Spleen (tissue), 11 donors: ENCODE measurements around the gene TTLL5. TPM values are rescaled to one million over a fixed set of nuclear protein-coding genes. Genes with fewer than 3 reads are reported as not detected.

Experiments used
- DNase-seq: peaks from one replicate; pipeline ENCODE4 v3.0.0-alpha.2; 2020
- H3K27ac ChIP-seq, 8 donors: fragments of 200-600 bp; sonication (generic) in 7 of 8; 1 replicate in 4 of 8; 2 replicates in 4 of 8; pipeline versions ENCODE4 v1.5.0 to v1.8.0; 2016 to 2021; ENCODE audit warnings: inconsistent platforms in 4 of 8, mild to moderate bottlenecking in 4 of 8, moderate library complexity in 1 of 8
- H3K27me3 ChIP-seq, 7 donors: fragments of 200-600 bp; sonication (generic) in 6 of 7; replicated peaks in 1 of 7; 1 replicate in 4 of 7; 2 replicates in 3 of 7; pipeline versions ENCODE4 v1.5.0 to v1.8.0; 2016 to 2021; ENCODE audit warnings: inconsistent platforms in 3 of 7, mild to moderate bottlenecking in 1 of 7
- H3K36me3 ChIP-seq, 6 donors: fragments of 200-600 bp; sonication (generic) in 5 of 6; 1 replicate in 4 of 6; 2 replicates in 2 of 6; pipeline versions ENCODE4 v1.5.0 to v1.8.0; 2016 to 2021; ENCODE audit warnings: inconsistent platforms in 2 of 6
- H3K4me1 ChIP-seq, 6 donors: fragments of 200-600 bp; sonication (generic) in 5 of 6; 1 replicate in 3 of 6; 2 replicates in 3 of 6; pipeline versions ENCODE4 v1.5.0 to v1.8.0; 2016 to 2021; ENCODE audit warnings: inconsistent platforms in 3 of 6
- H3K4me3 ChIP-seq, 8 donors: fragments of 200-600 bp; sonication (generic) in 7 of 8; 1 replicate in 4 of 8; 2 replicates in 4 of 8; pipeline versions ENCODE4 v1.5.0 to v1.8.0; 2016 to 2021; ENCODE audit warnings: inconsistent platforms in 4 of 8, mild to moderate bottlenecking in 4 of 8, moderate library complexity in 2 of 8
- H3K9me3 ChIP-seq, 8 donors: fragments of 200-600 bp; sonication (generic) in 7 of 8; 1 replicate in 4 of 8; 2 replicates in 4 of 8; pipeline versions ENCODE4 v1.5.0 to v1.8.0; 2016 to 2021; ENCODE audit warnings: inconsistent platforms in 4 of 8
- CTCF ChIP-seq, 11 experiments: fragments of 200-600 bp in 7 of 11; fragments of 450-650 bp in 4 of 11; sonication (generic) in 4 of 11; IDR thresholded peaks in 8 of 11; conservative IDR thresholded peaks in 3 of 11; 1 replicate in 7 of 11; 2 replicates in 4 of 11; pipeline versions ENCODE4 v1.4.0 to v1.8.0; 2016 to 2021; ENCODE audit warnings: antibody characterized with exemption in 11 of 11, inconsistent platforms in 4 of 11, mild to moderate bottlenecking in 1 of 11
- POLR2A ChIP-seq, 3 donors: fragments of 450-650 bp; IDR thresholded peaks; one replicate each; pipeline ENCODE4 v1.5.1; 2017; ENCODE audit warnings: antibody characterized with exemption in 3 of 3, mild to moderate bottlenecking in 1 of 3
- POLR2AphosphoS5 ChIP-seq, 3 donors: sonication (generic); formaldehyde crosslinking; IDR thresholded peaks; one replicate each; pipeline ENCODE4 v1.5.1; 2017; ENCODE audit warnings: antibody characterized with exemption in 3 of 3
- WGBS, 5 donors: extraction: QIAGEN DNeasy Blood & Tissue Kit in 3 of 5; methylation state at CpG; one replicate each; pipeline versions ENCODE4 v1.1.5 to v1.1.7; 2013 to 2018; 5-methylcytosine and 5-hydroxymethylcytosine counted together
- intact Hi-C: fragments of 100-400 bp; cut with DNase I; formaldehyde crosslinking; loops from one replicate; pipeline ENCODE4 v1.15.0; 2023; ENCODE audit warnings: low total_unique reads
- polyA plus RNA-seq, 3 donors: library from polyadenylated mRNA; stranded (reverse); fragments of 200-250 nt; gene quantifications; one replicate each; pipeline ENCODE4 v1.2.1, GENCODE V29; 2013
- total RNA-seq, 7 donors: library from RNA; depleted of rRNA in 3 of 7; stranded (reverse); fragments of >200 nt in 3 of 7; fragmentation: NEBNext Ultra II Directional in 4 of 7; extraction: Animal tissue kit (Norgen Biotek cat#: 25700) in 4 of 7; gene quantifications; one replicate each; pipeline versions ENCODE4 v1.1.0 to v1.2.1, GENCODE V29; 2016 to 2021
- donor health status: healthy with polysubstance abuse.
- donor health status: DM: no; HTN: no; CAD: no; lungs with moderate emphysema.
- donor health status: DM: no; HTN: no; CAD: no.
- donor health status: Bipolar disorder and iron deficiency.
- donor health status: healthy.
- donor health status: DM: no; HTN: no; CAD: no.
- donor health status: DM: yes; HTN: yes; CAD: no.

TTLL5 gene
- total and polyA plus RNA-seq, 10 donors, result 4.5 to 44.1 (median 31.6) TPM

GRCh38 chr14:75783602-75784313 lies 122.7 kb downstream of the TTLL5 start:
- peaks cover 0 to 17% (median 10%) of the 10 kb centered on the region in 8 donors for H3K9me3 ChIP-seq
- no peak overlapping the region for H3K4me3 ChIP-seq
- no peaks in the 10 kb centered on the region for H3K4me1 ChIP-seq
- H3K27me3 ChIP-seq, result no peaks in the 10 kb centered on the region
- 91 to 97% (median 93%) methylated on average over 3 of the region's 3 CpGs for WGBS, 5 donors
- TF ChIP-seq CTCF (IDR thresholded peaks at IDR 0.05 in 8 of 11, conservative IDR thresholded peaks at IDR 0.05 in 3 of 11) (no peak), POLR2AphosphoS5 (IDR thresholded peaks at IDR 0.05) (no peak), POLR2A (IDR thresholded peaks at IDR 0.05) (no peak)
- intact Hi-C loops, result no loop called here
- no peak for DNase-seq
- H3K36me3 ChIP-seq, result peaks cover 2 to 92% (median 20%) of the 10 kb centered on the region in 6 donors
- no peak overlapping the region for H3K27ac ChIP-seq

DNA sequence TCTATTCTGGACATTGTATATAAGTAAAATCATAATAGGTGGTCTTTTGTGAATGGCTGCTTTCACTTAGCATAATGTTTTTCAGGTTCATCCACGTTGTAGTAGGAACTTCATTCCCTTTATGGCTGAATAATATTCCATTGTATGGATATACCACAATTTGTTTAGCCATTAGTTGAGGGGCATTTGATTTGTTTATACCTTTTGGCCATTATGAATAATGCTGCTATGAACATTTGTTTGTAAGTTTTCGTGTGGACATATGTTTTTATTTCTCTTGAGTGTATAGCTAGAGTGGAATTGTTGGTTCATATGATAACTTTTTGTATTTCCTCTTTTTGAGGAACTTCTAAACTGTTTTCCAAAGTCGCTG lies 123.3 kb downstream of the TTLL5 start:
- no peaks in the 10 kb centered on the region for H3K27me3 ChIP-seq
- H3K36me3 ChIP-seq, result peaks cover 2 to 87% (median 20%) of the 10 kb centered on the region in 6 donors
- H3K27ac ChIP-seq, result no peak overlapping the region
- H3K4me3 ChIP-seq, result no peak overlapping the region
- H3K9me3 ChIP-seq, result peaks cover 0 to 23% (median 13%) of the 10 kb centered on the region in 8 donors
- H3K4me1 ChIP-seq, result no peaks in the 10 kb centered on the region
- intact Hi-C loops, result no loop called here
- DNase-seq, result no peak
- TF ChIP-seq CTCF (IDR thresholded peaks at IDR 0.05 in 8 of 11, conservative IDR thresholded peaks at IDR 0.05 in 3 of 11) (no peak), POLR2AphosphoS5 (IDR thresholded peaks at IDR 0.05) (no peak), POLR2A (IDR thresholded peaks at IDR 0.05) (no peak)
- 91 to 98% (median 96%) methylated on average over 3 of the region's 3 CpGs for WGBS, 5 donors

- TF ChIP-seq POLR2A (IDR thresholded peaks at IDR 0.05), result no peak
- TF ChIP-seq CTCF (IDR thresholded peaks at IDR 0.05 in 8 of 11, conservative IDR thresholded peaks at IDR 0.05 in 3 of 11), result no peak
- no peak for TF ChIP-seq POLR2AphosphoS5 (IDR thresholded peaks at IDR 0.05)
- H3K4me3 ChIP-seq, result no peak overlapping the region
- H3K36me3 ChIP-seq, result peaks cover 0 to 43% (median 0%) of the 10 kb centered on the region in 6 donors
- H3K27ac ChIP-seq, result no peak overlapping the region
- no peaks in the 10 kb centered on the region for H3K27me3 ChIP-seq
- peaks cover 0 to 31% (median 21%) of the 10 kb centered on the region in 8 donors for H3K9me3 ChIP-seq
- intact Hi-C loops, result no loop called here
- H3K4me1 ChIP-seq, result no peaks in the 10 kb centered on the region
- no peak for DNase-seq
- 84 to 93% (median 90%) methylated on average over 2 of the region's 2 CpGs for WGBS, 5 donors
These were observed 132.8 kb downstream of the TTLL5 start for GRCh38 chr14:75793806-75794205.

- no peak for TF ChIP-seq CTCF (IDR thresholded peaks at IDR 0.05 in 8 of 11, conservative IDR thresholded peaks at IDR 0.05 in 3 of 11)
- no peak for TF ChIP-seq POLR2A (IDR thresholded peaks at IDR 0.05)
- TF ChIP-seq POLR2AphosphoS5 (IDR thresholded peaks at IDR 0.05), result no peak
- 75 to 91% (median 85%) methylated on average over 2 of the region's 2 CpGs for WGBS, 5 donors
- H3K27me3 ChIP-seq, result no peaks in the 10 kb centered on the region
- intact Hi-C loops, result no loop called here
- no peaks in the 10 kb centered on the region for H3K4me1 ChIP-seq
- H3K9me3 ChIP-seq, result peaks cover 0 to 35% (median 21%) of the 10 kb centered on the region in 8 donors
- H3K27ac ChIP-seq, result no peak overlapping the region
- H3K36me3 ChIP-seq, result peaks cover 0 to 47% (median 0%) of the 10 kb centered on the region in 6 donors
- H3K4me3 ChIP-seq, result no peak overlapping the region
- DNase-seq, result no peak
These were observed 133.6 kb downstream of the TTLL5 start for GRCh38 chr14:75794615-75795038.
